ENCODE results near the gene LPXN.
"Not testable (repeated sequence)": the region's sequence is repeated elsewhere in the genome, so short reads cannot be mapped to it uniquely, and the experiment has no call there.

The LPXN gene

DNA sequence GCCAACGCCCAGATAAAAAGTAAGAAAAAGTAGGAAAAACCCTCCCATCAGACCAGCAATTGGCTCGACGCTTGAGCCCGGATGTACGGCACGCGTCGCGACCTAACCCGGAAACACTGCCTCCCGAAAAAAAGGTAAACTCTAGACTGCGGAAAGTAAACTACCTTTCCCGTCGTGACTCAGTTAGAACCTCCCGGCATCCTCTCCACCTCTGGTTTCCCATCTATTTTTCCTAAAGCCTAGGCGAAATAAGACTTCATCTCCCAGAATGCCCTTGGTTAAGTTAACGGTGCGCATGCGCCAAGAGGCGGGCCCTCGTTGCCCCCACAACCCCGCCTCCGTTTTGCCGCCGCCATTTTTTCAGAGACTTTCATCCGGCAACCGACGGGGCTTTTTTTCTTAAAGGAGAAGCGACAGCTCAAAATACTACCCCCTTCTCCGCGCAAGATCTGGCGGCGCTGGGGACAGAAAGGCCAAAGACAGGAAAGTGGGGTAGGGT lies 2.5 kb upstream of the LPXN start:
- Histone ChIP-seq H3K4me1 (ENCODE audit: insufficient read depth, low read length) (peaks cover 11% of the 10 kb centered on the region; the same call in 1 of the 2 replicates), H3K36me3 (ENCODE audit: insufficient read depth, low read depth, low read length) (peaks cover 7% of the 10 kb centered on the region; the same call in 1 of the 2 replicates), H3K9ac (ENCODE audit: low read depth, low read length) (peak overlapping the region; percentile 100), H3K27ac (ENCODE audit: low read length) (peak overlapping the region; percentile 93), H3K4me3 (ENCODE audit: low read length) (peak overlapping the region; percentile 97), H3K27me3 (ENCODE audit: insufficient read depth, low read length) (no peaks in the 10 kb centered on the region), H3K9me3 (ENCODE audit: insufficient read depth, low read depth, low read length) (no peaks in the 10 kb centered on the region)

- Histone ChIP-seq H3K4me1 (ENCODE audit: insufficient read depth, low read length) (peaks cover 11% of the 10 kb centered on the region; the same call in 1 of the 2 replicates), H3K27ac (ENCODE audit: low read length) (peak overlapping the region; percentile 44), H3K9ac (ENCODE audit: low read depth, low read length) (peak overlapping the region; percentile 100), H3K27me3 (ENCODE audit: insufficient read depth, low read length) (no peaks in the 10 kb centered on the region), H3K9me3 (ENCODE audit: insufficient read depth, low read depth, low read length) (no peaks in the 10 kb centered on the region), H3K36me3 (ENCODE audit: insufficient read depth, low read depth, low read length) (peaks cover 7% of the 10 kb centered on the region; the same call in 1 of the 2 replicates), H3K4me3 (ENCODE audit: low read length) (peak overlapping the region; percentile 97)
Observed at GRCh38 chr11:58577555-58578135, 2.0 kb upstream of the LPXN start.

DNA sequence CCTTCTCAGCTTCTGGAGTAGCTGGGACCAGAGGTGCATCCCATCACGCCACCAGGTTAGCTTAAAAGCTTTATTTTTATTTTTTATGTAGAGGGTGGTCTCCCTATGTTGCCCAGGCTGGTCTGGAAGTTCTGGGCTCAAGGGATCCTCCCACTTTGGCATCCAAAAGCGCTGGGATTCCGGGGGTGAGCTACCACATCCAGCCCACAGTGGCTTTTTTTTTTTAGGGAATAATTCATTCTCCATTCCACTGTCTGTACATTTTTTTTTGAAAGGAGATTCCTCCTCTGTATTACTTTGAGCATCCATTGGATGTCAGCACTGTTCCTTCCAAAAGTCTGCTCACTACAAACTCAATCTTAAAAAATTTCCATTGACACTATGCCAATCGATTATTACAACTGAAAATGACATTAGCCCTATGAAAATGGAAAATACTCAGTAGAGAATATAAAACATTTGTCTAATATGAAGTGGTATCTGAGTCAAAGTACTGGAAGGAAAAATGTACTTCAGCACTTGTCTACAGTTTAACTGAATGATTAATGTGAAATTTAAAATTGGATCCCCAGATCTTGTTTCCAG lies 1.3 kb upstream of the LPXN start:
- peaks cover 11% of the 10 kb centered on the region; the same call in 1 of the 2 replicates for H3K4me1 ChIP-seq (ENCODE audit: insufficient read depth, low read length)
- H3K27me3 ChIP-seq (ENCODE audit: insufficient read depth, low read length): no peaks in the 10 kb centered on the region
- no peaks in the 10 kb centered on the region for H3K9me3 ChIP-seq (ENCODE audit: insufficient read depth, low read depth, low read length)
- H3K27ac ChIP-seq (ENCODE audit: low read length): peak overlapping the region; percentile 44
- H3K4me3 ChIP-seq (ENCODE audit: low read length): peak overlapping the region; percentile 97
- peak overlapping the region; percentile 100; the same call in 1 of the 2 replicates for H3K9ac ChIP-seq (ENCODE audit: low read depth, low read length)
- peaks cover 7% of the 10 kb centered on the region; the same call in 1 of the 2 replicates for H3K36me3 ChIP-seq (ENCODE audit: insufficient read depth, low read depth, low read length)

GRCh38 chr11:58574881-58575280 lies 775 bp downstream of the LPXN start:
- H3K4me3 ChIP-seq (ENCODE audit: low read length): no peak overlapping the region
- no peaks in the 10 kb centered on the region for H3K36me3 ChIP-seq (ENCODE audit: insufficient read depth, low read depth, low read length)
- H3K4me1 ChIP-seq (ENCODE audit: insufficient read depth, low read length): no peaks in the 10 kb centered on the region
- H3K9me3 ChIP-seq (ENCODE audit: insufficient read depth, low read depth, low read length): no peaks in the 10 kb centered on the region
- no peak overlapping the region for H3K9ac ChIP-seq (ENCODE audit: low read depth, low read length)
- H3K27me3 ChIP-seq (ENCODE audit: insufficient read depth, low read length): no peaks in the 10 kb centered on the region
- H3K27ac ChIP-seq (ENCODE audit: low read length): no peak overlapping the region

DNA sequence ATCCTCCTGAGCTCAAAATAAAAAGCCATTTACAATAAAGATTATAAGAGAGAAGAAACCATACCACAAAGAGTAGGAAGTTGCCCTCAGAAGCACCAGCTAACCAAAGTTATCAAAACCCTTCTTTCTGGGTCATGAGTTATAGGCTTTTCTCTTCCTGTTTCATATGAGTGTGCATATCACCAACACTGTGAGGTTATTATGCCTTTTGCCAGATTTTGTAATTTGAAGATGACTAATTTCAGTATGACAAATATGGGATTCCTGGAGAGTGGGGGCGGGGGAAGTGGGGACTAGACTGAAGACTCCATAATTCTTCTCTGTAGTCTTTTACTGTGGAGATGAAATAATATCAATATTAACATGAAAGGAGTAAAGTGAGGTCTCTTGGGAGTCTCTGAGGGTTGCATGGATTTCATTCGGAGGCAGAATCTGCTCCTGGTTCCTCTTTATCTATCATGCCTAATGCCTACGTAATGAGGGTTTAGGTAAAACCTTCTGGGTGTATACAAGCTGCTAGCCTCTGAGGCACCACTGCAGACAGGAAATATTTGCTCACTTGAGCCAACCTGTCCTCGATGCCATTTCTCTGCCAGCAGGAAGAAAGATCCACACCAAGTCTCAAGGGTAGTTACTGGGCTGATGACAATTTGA lies 2.1 kb downstream of the LPXN start:
- no peak overlapping the region for H3K4me3 ChIP-seq (ENCODE audit: low read length)
- H3K27ac ChIP-seq (ENCODE audit: low read length): no peak overlapping the region
- H3K36me3 ChIP-seq (ENCODE audit: insufficient read depth, low read depth, low read length): no peaks in the 10 kb centered on the region
- no peak overlapping the region for H3K9ac ChIP-seq (ENCODE audit: low read depth, low read length)
- no peaks in the 10 kb centered on the region for H3K9me3 ChIP-seq (ENCODE audit: insufficient read depth, low read depth, low read length)
- H3K27me3 ChIP-seq (ENCODE audit: insufficient read depth, low read length): no peaks in the 10 kb centered on the region
- H3K4me1 ChIP-seq (ENCODE audit: insufficient read depth, low read length): no peaks in the 10 kb centered on the region

- H3K4me3 ChIP-seq (ENCODE audit: low read length); H3K4me1 ChIP-seq (ENCODE audit: insufficient read depth, low read length); H3K9me3 ChIP-seq (ENCODE audit: insufficient read depth, low read depth, low read length); H3K36me3 ChIP-seq (ENCODE audit: insufficient read depth, low read depth, low read length); H3K9ac ChIP-seq (ENCODE audit: low read depth, low read length); H3K27ac ChIP-seq (ENCODE audit: low read length); H3K27me3 ChIP-seq (ENCODE audit: insufficient read depth, low read length): not testable (repeated sequence)
Observed at GRCh38 chr11:58572906-58573305, 2.8 kb downstream of the LPXN start.

DNA sequence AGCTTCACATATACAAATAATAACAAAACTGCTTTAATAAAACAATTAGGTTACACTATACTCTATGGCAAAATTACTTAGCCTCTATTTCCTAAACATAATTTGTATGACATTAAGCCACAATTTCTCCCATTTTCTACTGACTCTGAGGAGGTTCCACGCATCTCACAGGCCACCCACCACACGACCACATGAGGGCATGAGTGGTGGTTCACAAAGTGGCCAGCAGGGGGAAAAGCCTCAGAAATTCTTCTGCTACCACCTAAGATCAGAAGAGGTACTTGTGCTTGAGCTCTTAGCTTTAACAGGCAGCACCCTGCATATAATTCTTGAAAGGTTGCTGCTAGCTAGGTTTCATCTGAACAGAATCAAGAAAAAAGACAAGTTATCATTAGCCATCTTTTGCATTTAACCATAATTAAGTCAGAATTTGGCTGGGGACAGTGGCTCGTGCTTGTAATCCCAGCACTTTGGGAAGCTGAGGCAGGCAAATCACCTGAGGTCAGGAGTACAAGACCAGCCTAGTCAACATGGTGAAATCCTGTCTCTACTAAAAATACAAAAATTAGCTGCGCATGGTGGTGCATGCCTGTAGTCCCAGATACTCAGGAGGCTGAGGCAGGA lies 7.7 kb downstream of the LPXN start:
- Histone ChIP-seq H3K27ac (ENCODE audit: low read length) (no peak overlapping the region), H3K9ac (ENCODE audit: low read depth, low read length) (no peak overlapping the region), H3K9me3 (ENCODE audit: insufficient read depth, low read depth, low read length) (no peaks in the 10 kb centered on the region; the same call in 1 of the 2 replicates), H3K27me3 (ENCODE audit: insufficient read depth, low read length) (no peaks in the 10 kb centered on the region), H3K4me3 (ENCODE audit: low read length) (no peak overlapping the region), H3K36me3 (ENCODE audit: insufficient read depth, low read depth, low read length) (no peaks in the 10 kb centered on the region), H3K4me1 (ENCODE audit: insufficient read depth, low read length) (no peaks in the 10 kb centered on the region)

DNA sequence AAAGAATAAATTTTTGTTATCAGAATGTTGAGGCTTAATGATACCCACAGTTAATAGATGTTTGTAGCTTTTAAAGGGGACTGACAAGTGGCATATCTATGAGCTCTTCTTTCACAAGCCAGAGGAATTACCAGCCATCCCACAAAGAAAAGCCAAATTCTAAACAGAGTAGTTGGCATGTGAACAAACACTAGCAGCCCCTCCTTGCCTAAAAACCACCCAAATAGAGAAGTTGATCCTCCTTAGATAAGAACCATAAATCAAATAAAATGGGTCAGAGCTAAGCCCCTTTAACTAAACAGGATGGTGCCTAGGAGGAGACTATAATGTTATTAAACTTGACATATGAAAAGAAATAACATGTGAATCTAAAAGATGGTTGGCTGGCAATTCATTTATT lies 11.4 kb downstream of the LPXN start:
- Histone ChIP-seq H3K9me3 (ENCODE audit: insufficient read depth, low read depth, low read length) (no peaks in the 10 kb centered on the region; the same call in 1 of the 2 replicates), H3K9ac (ENCODE audit: low read depth, low read length) (no peak overlapping the region), H3K27ac (ENCODE audit: low read length) (no peak overlapping the region), H3K27me3 (ENCODE audit: insufficient read depth, low read length) (no peaks in the 10 kb centered on the region), H3K36me3 (ENCODE audit: insufficient read depth, low read depth, low read length) (no peaks in the 10 kb centered on the region), H3K4me1 (ENCODE audit: insufficient read depth, low read length) (no peaks in the 10 kb centered on the region), H3K4me3 (ENCODE audit: low read length) (no peak overlapping the region)

- Histone ChIP-seq H3K4me1 (ENCODE audit: insufficient read depth, low read length) (no peaks in the 10 kb centered on the region), H3K27ac (ENCODE audit: low read length) (no peak overlapping the region), H3K4me3 (ENCODE audit: low read length) (no peak overlapping the region), H3K9me3 (ENCODE audit: insufficient read depth, low read depth, low read length) (no peaks in the 10 kb centered on the region; the same call in 1 of the 2 replicates), H3K9ac (ENCODE audit: low read depth, low read length) (no peak overlapping the region), H3K36me3 (ENCODE audit: insufficient read depth, low read depth, low read length) (no peaks in the 10 kb centered on the region), H3K27me3 (ENCODE audit: insufficient read depth, low read length) (no peaks in the 10 kb centered on the region)
Observed at GRCh38 chr11:58562375-58562800, 13.3 kb downstream of the LPXN start.

DNA sequence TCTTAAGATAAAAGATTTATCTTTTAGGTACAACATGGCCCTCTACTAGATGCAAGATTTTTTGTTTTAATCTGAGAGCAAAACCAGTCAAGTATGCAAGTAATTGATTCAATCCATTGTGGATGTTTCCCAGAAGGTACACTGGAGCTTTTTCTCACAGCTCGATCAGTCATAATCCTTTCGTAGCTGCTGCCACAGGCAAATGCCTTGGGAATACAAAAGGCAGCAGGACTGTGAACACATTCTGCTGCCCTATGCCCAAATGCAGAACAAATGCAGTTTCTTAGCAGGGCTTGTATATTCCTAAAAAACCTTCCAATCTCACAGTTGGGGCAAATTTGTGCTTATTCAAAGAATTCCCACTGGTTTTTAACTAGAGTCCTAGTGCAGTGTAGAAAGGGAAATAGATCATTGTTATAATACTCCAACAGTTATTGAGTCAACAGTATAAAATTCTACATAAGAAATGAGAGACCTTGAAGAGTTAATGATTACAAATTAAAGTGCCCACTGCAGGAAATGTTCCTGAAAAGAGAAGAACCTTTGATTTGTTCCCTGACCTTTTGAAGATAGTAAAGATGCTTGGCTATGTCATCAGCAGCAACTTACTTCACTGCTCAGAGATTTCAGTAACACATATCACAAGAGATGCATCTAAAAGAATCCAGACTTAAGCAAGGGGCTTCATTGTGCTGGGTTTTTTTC lies 14.1 kb downstream of the LPXN start:
- no peaks in the 10 kb centered on the region for H3K4me1 ChIP-seq (ENCODE audit: insufficient read depth, low read length)
- H3K36me3 ChIP-seq (ENCODE audit: insufficient read depth, low read depth, low read length): no peaks in the 10 kb centered on the region
- H3K4me3 ChIP-seq (ENCODE audit: low read length): no peak overlapping the region
- H3K9me3 ChIP-seq (ENCODE audit: insufficient read depth, low read depth, low read length): no peaks in the 10 kb centered on the region; the same call in 1 of the 2 replicates
- no peaks in the 10 kb centered on the region for H3K27me3 ChIP-seq (ENCODE audit: insufficient read depth, low read length)
- H3K9ac ChIP-seq (ENCODE audit: low read depth, low read length): peak overlapping the region; percentile 35; the same call in 1 of the 2 replicates
- H3K27ac ChIP-seq (ENCODE audit: low read length): no peak overlapping the region

DNA sequence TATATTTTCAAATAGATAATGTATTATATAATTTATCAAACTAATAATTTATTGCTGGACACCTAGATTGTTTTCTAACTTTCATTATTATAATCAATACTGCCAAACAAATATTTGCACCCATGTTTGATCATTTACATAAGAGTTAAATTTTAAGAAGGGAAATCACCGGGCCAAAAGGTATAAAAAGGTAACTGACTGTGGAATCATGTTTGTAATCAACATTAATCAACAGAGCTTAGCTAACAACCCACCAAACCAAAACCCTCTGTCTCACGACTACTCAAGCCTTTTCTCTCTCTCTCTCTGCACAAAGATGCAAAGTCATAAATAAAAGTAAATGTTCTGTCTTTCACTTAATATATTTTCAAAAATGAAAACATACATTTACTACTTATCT lies 14.8 kb downstream of the LPXN start:
- Histone ChIP-seq H3K4me1 (ENCODE audit: insufficient read depth, low read length) (no peaks in the 10 kb centered on the region), H3K27ac (ENCODE audit: low read length) (no peak overlapping the region), H3K36me3 (ENCODE audit: insufficient read depth, low read depth, low read length) (no peaks in the 10 kb centered on the region), H3K4me3 (ENCODE audit: low read length) (no peak overlapping the region), H3K9ac (ENCODE audit: low read depth, low read length) (no peak overlapping the region), H3K27me3 (ENCODE audit: insufficient read depth, low read length) (no peaks in the 10 kb centered on the region), H3K9me3 (ENCODE audit: insufficient read depth, low read depth, low read length) (no peaks in the 10 kb centered on the region; the same call in 1 of the 2 replicates)
